Upper lobe of left lung (tissue), 4 donors: Measurements from ENCODE around the gene TCHP.

Experiments used
- EP300 ChIP-seq, 4 donors: sonication (generic); formaldehyde crosslinking; IDR thresholded peaks; one replicate each; pipeline ENCODE4 v1.5.1; 2017; ENCODE audit warnings: antibody characterized with exemption in 4 of 4, control low read depth in 2 of 4
- POLR2A ChIP-seq, 4 donors: fragments of 450-650 bp; IDR thresholded peaks; one replicate each; pipeline ENCODE4 v1.5.1; 2016 to 2017; ENCODE audit warnings: antibody characterized with exemption in 4 of 4, mild to moderate bottlenecking in 2 of 4
- POLR2AphosphoS5 ChIP-seq, 2 donors: sonication (generic); formaldehyde crosslinking; IDR thresholded peaks; one replicate each; pipeline ENCODE4 v1.5.1; 2017; ENCODE audit warnings: antibody characterized with exemption in 2 of 2
- TF ChIP-seq, protein P1 (sequence below), 6 experiments: fragments of 450-650 bp in 4 of 6; fragments of 200-600 bp in 2 of 6; sonication (generic) in 2 of 6; IDR thresholded peaks; one replicate each; pipeline ENCODE4 v1.5.1; 2016 to 2019; ENCODE audit warnings: antibody characterized with exemption in 6 of 6

- TF ChIP-seq, protein P1, sequence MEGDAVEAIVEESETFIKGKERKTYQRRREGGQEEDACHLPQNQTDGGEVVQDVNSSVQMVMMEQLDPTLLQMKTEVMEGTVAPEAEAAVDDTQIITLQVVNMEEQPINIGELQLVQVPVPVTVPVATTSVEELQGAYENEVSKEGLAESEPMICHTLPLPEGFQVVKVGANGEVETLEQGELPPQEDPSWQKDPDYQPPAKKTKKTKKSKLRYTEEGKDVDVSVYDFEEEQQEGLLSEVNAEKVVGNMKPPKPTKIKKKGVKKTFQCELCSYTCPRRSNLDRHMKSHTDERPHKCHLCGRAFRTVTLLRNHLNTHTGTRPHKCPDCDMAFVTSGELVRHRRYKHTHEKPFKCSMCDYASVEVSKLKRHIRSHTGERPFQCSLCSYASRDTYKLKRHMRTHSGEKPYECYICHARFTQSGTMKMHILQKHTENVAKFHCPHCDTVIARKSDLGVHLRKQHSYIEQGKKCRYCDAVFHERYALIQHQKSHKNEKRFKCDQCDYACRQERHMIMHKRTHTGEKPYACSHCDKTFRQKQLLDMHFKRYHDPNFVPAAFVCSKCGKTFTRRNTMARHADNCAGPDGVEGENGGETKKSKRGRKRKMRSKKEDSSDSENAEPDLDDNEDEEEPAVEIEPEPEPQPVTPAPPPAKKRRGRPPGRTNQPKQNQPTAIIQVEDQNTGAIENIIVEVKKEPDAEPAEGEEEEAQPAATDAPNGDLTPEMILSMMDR (IDR thresholded peaks at IDR 0.05), result no peak
- TF ChIP-seq EP300 (IDR thresholded peaks at IDR 0.05) (no peak), POLR2AphosphoS5 (IDR thresholded peaks at IDR 0.05) (no peak), POLR2A (IDR thresholded peaks at IDR 0.05) (no peak)
Measured at GRCh38 chr12:109910254-109910968, 10.3 kb downstream of the TCHP start.
